Fibroblast of the conjunctiva (primary cell): Measurements from ENCODE around the gene RETREG1.
A peak's percentile ranks its signal among the peaks of the same experiment; 100 is the strongest.

ENCODE experiments used
- DNase-seq: peaks from one replicate; pipeline ENCODE4 v3.0.0-alpha.2; 2010; ENCODE audit warnings: low read depth

Gene RETREG1

DNA sequence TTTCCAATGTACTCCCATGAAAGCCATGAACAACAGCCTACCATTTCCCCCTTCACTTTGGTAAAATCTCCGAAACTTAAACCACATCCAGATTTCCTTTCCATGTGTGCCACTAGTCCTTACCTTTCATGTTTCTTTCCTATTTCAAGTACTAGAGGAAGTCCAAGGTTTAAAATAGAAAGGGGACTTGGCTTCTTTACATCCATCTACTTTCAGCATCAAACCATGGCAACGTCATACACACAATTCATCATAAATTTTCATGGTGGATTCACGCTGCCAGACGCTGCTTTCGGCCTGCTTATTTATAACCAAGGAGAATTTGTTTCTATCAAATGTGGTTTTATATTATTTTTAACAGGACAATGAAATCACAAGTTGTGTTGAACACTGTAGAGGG lies 92.5 kb downstream of the RETREG1 start:
- DNase-seq: no peak

DNA sequence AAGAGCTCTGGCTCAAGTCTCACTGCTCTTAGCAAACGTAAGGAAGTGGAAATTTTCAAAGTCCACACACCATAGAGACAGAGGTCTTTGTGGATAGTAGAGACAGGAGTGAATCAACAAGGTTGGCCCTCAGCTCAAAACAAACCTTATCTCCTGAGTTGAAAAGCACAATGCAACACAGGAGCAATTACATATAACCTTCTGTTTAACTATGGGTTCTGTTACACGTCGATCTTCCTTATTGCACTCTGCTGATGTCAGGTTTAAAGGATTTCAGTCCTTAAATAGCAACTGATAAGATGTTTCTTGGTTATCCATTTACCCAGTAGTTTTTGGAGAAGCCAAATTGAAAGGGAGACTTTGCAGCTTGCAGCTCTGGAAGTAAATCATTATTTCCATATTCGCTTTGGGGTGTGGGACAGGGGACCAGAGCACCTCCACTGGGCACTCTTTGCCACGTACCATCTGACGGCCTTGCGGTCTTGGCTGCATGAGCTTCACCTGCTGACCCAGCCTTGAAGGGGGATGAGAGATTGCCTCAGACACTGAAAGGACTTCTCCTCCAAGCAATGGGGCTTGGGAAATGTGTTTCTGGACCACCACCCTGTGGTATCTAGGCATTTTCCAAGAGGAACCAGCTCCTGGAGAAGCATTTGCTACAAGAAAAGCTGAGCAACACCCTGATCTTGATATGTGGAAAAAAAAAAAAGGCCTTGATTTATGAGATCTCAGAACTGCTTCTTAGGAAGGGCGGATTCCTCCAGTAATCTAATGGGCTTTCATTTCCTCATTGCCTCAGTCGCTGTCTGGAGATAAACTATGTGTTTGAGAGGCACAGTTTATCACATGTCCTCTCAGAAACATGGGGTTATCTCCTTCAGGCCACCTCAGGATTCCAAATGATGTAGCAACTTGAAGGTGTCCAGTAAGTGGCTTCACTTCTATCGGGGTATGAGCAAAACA lies 95.0 kb downstream of the RETREG1 start:
- no peak for DNase-seq

DNA sequence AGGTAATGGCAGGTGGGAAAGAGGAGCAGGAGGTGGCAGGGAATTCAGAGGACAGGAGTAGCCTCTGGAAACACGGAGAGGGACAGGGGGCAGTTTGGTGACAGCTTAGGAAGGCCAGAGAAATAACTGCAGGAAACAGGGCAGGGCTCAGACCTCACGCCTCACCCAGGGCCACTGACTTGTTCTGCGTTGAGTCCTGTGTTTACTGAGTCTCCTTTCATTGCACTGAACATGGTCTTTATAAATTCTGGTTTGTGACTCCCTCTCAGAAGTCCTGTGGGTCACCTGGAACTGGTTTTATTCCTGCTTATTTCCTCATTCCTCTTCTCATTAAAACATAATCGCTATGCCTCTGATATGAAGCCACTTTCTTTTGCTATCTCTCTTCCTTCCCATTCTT lies 96.0 kb downstream of the RETREG1 start:
- DNase-seq: no peak

DNA sequence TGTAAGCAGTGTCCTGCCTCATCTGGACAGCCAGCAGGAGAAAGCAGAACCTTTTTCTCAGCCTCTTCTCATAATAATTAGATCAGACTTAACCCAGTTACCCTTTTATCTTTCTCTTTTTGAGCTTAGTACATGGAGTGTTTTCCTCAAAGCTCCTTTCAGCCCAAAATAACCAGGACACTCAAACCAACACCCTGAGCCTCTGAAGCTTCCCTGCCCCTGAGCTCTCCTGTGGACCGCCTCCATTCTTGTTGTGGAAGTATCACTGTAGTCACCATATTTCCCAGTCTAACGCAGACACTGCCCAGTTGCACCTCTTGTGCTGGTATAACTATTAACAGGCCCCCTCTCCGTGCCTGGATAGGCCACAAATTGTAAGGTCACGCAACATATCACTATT lies 97.4 kb downstream of the RETREG1 start:
- DNase-seq: no peak

DNA sequence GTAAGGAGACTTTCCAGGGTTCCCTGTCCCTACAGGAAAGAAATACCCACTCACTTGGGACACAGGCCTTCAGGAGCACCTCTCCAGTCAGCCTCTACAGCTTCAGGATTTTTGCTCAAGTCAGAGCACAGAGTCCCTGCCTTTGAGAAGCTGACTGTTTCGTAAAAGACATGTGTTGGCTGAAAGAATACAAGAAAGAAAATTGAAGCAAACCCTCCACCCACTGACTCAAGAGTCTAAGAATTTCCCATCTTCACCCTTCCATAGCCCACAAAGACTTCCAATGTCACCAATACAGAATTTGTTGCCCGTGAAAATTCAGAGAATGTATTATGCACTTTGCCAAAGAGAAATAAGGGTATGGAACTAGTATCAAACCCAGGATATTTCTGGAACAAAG lies 98.2 kb downstream of the RETREG1 start:
- DNase-seq: no peak

DNA sequence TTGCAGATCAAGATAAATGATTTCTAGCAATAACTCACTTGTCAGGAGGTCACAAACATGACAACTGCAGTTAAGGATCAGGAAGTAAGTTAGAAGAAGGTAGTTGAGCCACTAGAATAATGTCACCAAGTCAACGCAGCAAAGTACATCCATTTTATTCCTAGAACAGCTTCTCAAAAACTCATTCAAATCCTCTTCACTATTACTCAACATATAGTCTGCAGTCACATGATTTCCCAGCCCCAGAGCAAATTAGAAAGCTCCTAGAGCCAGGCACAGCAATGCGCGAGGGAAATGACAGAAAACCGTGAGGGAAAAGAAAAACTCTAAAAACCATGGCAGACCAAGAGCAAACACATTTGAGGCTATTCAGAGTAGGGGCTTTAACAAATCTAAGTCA lies 101.3 kb downstream of the RETREG1 start:
- no peak for DNase-seq

DNA sequence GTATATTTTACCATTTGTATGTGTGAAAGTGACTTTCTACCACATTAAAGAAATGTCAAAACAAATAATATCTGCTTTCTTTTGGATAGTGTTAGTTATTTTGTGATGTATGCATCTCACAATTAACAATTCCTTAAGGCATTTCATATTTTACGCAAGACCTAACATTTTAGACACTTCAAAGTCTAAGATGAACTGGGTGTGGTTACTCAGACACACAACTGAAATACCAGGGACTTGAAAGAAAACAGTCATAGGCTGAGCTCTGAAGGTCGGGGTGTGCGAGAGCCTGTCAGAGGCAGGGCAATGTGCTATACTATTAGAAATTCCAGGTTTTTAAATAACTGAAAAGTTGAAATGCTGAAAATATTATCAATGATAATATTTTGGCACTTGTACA lies 106.7 kb downstream of the RETREG1 start:
- DNase-seq: no peak

DNA sequence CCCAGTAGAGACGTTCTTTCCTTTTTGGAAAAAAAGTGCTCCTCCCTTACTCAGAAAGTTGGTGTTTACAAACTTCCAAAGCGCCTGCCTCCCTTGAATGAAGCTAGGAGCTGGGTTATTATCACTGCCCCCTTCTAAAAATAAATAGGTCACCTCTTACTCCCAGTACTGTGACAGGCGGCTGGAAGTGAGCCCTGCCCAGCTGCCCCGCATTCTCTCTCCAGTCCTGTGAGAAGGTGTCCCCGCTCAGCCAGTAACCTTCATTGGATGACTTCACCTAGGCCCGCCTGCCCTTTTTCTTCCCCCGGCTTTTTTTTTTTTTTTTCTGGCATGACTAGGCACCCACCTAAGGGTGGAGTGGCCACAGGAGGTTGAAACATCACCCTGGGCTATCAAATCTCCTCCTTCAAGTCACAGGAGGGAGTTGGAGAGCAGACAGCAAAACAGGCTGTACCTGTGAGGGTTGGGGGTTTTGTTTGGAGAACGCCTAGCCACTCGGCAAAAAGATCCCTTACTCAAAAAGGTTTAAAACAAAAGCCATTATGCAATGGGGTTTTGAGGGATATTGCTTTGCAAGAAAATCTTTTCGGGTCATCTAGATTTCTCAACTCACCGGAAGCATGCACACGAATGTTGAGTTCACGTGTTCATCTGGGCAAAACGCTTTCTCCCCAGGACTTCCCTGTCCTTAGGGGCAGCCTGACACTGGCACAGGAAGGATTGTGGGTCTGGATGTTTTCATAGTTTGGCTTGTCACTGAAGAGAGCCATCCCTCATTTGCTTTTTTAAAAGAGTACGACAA lies 107.9 kb downstream of the RETREG1 start:
- no peak for DNase-seq

DNA sequence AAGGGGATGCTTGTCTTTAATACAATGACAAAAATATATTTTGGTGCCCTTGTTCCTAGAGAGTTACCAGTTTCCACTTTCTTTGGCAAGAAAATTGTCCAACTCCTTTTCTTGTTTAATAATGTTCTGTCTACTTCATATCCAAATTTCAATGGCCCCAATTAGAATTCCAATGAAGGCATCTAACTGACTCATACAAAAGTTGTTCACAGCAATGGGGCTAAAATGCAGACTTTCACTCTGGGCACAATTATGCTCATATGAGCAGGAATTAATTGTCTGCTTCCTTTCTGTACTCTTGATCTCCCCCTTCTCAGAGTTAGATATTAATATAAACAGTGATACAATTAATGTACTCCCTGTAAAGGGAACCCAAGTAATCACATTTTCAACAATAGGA lies 109.1 kb downstream of the RETREG1 start:
- DNase-seq: no peak

DNA sequence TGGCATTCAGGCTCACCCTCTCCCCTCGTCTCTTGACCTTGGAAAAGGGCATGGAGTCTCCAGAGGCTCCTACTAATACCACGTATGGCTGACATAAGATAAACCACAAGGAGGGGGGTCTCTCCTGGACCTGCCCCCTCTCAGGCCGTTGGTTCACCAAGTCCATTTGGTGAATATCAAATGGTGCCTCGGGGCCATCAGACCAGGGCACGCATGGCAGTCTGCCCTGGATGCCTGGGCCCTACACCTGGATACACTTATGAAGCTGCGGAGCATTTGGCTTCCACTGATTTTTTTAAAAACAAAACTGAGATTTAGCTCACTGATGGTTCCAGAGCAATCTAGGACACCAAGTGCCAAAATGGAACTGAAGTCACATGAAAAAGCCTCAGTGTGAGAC lies 110.9 kb downstream of the RETREG1 start:
- DNase-seq: no peak

DNA sequence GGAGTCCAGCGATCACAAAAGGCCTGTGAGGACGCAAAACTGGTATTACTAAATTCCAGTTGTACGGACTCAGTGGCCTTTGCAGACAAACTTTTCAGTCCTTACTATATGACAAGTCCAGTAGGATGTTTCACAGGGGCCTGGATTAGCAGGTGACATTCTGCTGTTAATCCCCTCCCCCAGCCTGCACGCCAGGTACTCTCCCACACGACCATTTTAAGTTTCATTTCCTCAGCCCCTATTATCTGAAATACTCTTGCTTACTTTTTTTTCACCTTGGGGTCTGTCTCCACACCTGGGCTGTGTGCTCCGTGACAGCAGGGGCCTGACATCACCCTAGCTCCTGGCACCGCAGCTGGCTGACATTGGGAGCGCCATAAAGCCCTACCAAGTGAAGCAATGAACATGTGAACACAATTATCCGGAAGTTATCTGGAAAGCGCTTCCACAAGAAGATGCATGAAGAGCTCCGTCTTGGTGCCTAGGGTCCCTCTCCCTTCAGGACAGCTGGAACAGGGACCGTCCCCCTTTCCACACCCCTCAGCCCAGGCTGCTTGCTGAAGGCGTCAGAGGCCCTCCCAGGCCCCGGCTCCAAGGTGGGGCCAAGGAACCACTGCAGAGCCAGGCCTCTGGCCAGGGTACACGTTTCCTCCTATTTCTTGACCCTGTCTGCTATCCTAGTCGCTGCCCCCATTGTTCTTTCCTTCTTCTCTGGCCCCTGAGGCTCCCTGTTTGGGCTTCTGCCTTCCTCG lies 111.5 kb downstream of the RETREG1 start:
- no peak for DNase-seq

DNA sequence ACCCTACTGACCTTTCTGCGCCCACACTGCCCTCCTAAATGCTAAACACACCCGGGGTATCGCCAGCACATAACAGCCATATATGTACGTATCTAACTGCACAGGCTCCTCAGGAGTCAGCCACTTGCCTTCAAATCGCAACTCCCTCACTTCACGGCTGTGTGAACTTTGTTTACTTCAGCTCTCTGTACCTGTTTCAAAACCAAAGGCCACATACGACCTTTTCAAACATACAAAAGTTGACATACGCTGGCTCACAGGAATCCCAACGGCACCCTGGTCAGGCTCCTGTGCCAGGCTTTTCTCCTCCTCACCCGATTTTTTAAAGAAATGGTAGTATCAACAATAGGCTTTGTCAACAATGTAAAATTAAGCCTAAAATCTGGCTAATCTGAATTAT lies 112.2 kb downstream of the RETREG1 start:
- DNase-seq: no peak

DNA sequence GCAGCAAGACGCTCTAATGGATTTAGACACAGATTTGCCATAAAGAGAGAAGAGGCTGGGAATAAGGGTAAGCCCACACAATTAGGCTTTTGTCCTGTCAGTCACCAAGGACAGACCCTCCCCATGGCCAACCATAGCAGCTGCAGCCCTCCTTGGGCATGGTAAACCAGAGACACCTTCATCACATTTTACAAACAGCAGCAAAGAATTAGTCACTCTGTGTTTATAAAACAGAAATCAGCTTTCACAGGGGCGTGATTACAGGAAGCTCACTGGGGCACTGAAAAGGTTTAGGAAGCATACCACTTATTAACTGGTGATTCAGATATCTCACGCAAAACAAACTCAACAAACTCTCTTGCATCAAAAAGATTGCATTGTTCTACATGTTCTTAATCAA lies 113.9 kb downstream of the RETREG1 start:
- no peak for DNase-seq

DNA sequence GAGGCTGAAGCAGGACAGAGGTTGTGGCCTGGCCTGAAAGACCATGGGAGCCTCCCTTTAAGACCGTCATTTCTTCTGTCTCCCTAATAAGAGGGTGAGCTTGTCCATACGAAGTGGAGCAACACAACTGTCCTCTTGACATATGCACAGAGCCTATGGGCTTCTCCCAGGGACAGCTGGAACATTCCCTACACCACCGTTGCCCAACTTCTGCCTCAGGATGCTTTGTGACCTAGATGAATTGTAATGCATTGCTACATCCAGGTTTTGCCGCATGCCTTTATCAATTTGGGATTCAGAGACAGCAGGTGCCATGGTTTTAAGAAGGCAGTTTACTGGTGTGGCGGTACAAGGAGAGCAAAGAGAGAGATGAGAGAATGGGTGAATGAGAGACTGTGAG lies 116.8 kb downstream of the RETREG1 start:
- DNase-seq: no peak

DNA sequence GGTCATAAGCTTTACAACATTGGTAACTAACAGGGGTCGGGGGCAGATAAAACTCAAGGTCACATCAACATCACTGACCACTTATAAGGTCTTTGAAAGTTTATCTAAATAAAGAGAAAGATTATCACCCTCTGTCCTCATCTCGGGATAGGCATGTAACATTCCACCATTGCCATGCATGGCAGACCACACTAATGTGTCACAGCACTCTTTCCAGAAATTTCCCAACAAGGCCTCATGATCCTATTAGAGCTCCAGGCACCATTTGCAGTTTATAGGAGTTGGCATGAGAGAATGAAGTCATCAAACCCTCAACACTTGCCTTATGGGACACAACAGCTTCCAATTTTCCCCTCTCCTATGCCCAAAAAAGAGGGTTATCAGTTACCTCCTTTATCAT lies 119.3 kb downstream of the RETREG1 start:
- DNase-seq: no peak

DNA sequence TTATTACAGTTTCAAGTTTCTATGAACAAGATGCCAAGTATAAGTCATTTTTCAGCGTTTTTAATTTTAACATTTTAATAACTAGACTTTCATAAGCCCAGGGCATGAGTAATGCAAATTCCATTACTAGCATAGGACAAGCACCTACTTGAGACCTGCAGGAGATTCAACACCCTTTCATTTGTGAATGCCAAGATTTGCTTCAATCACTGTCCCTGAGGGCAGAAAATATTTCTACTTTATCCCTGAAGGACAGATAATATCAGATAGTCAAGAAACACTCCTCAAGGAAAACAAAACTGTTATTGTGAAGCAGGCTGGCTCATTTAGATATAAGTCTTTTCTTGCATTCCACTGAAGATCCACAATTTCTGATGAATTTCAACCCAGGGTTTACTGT lies 123.5 kb downstream of the RETREG1 start:
- no peak for DNase-seq

DNA sequence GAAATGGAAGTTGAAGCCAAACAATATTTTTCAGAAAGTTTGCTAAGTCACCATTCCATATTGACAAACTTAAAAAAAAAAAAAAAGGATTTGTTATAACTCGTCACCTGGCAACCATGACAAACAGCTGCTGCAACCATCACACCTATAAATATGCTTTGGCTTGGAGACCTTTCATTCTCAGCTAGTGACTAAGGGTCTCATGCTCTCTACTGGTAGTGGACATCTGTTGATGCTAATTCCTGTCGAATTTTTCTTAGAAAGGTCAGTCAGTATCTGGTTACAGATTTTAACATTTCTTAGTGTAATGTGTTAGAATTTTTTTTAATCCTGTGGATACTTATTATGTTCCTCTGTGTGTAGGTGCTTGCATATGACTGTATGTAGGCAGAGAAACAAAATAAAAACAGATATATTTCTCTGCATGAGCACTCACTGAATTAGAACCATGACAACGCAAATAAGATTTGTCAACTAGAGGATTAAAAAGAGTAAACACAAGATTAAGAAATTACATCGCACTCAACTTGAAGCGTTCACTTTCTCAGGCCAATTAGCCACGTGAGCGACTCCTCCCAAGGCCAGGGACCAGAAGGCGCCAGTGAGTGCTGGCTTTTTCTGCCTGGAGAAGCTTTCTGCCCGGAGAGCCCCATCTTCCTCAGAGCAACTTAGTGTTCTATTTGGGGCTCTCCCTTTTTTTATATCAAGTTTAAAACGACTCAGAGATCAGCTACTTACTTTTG lies 124.2 kb downstream of the RETREG1 start:
- peak; percentile 13 for DNase-seq

DNA sequence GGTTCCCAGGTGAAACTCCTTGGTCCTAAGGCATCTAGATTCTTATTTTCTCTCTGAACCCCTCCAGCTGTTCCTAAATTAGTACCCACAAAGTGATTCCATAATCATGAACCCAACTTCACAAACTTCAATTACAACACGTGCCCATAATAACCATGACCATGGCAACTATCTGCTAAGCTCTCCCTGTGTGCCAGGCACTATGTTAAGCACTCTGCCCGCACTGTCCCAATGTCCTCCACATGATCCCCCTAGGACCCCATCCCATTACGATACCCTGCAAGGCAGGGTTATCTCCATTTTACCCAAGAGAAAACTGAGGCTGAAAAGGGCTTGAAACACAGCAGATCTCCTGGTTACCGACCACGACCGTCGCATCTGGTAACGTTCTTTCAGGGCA lies 125.9 kb downstream of the RETREG1 start:
- no peak for DNase-seq

DNA sequence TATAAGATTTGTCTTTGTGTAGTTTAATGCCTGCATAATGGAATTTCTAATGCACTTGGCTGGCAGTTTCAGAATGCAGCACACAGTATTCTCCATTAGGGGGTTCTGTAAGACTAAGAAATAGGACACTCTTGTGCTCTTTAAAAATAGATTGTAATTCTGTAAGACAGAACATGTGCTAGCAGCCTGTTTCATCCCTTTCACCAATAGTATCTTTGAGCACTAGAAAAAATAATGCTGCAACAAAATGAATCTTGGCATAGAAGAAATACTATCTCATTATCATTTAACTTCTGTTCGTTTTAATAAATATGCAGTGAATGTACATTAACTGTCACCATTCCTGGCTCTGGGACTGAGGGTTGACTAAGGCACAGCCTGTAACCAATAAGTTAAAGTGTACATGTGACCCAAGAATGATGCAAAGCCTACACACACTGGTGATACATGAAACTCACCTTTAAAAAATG lies 127.4 kb downstream of the RETREG1 start:
- peak; percentile 36 for DNase-seq

DNA sequence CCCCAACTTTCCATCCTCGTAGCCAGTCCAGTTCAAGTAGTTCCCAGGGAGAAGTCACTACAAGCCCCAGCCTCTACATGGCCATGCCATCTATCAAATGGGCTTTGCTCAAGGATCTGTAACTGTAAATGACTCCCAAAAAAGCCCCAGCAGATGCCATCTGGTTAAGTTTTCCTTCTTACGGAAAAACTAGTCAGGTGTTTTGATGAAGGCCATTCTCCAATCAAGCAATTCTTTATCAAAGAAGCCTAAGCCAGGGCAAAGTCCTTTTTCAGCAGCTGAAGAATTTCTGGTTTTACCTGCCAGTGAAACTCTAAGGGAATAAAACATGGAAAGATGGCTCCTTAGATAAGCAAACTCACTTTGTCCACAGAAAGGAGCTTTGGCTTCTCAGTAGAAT lies 129.3 kb downstream of the RETREG1 start:
- no peak for DNase-seq

DNA sequence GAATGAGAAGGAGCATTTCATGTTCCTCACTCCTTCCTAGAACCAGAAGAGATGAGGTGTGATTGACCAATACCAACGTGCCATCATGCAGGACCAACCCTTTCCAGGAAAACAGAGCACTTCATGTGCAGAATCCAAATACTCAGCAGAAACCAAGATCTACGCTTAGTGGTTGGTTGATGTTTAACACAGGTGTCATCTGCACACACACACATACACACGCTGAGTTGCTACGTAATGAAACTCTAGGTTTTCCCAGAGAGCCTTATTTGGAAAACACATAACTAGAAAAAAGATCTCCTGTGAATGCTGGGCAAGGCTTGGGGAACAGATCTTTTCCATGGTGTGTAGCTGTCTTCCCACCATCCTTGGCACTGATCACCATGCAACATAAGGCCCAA lies 130.1 kb downstream of the RETREG1 start:
- DNase-seq: no peak

DNA sequence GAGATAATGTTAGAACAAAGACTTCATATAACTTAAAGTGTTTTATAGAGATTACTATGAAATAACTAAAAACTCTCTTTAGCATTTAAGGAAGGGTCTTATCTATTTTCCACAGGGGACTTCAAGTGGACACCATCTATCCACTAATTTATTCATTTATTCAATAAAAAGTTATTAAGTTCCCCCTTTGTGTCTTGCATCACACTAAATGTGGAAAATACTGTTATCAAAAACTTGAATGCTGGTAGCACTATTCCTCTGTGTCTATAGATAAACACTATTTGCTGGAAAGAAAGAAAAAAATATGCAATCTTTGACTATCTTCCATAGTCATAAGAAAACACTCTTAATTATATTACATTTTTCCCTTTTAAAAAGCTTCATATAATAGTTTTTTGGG lies 131.1 kb downstream of the RETREG1 start:
- DNase-seq: no peak
